HG02588 (cell line): ENCODE measurements around the gene VTI1A.

Source experiments
- ATAC-seq: cut with Tn5 transposase; IDR thresholded peaks from one replicate; pipeline ENCODE4 v1.9.1; 2021; ENCODE audit warnings: mild to moderate bottlenecking, moderate library complexity; ENCODE audit not compliant: unreplicated experiment

Gene VTI1A

GRCh38 chr10:112799726-112800510, 352.9 kb downstream of the VTI1A start:
- no peak for ATAC-seq

GRCh38 chr10:112801004-112801403, 354.0 kb downstream of the VTI1A start:
- no peak for ATAC-seq

- ATAC-seq, result no peak
These were observed 354.7 kb downstream of the VTI1A start for GRCh38 chr10:112801748-112802147.

- no peak for ATAC-seq
These were observed 355.5 kb downstream of the VTI1A start for GRCh38 chr10:112802411-112803022.

- no peak for ATAC-seq
These were observed 357.0 kb downstream of the VTI1A start for GRCh38 chr10:112803961-112804401.

GRCh38 chr10:112805254-112805590, 358.2 kb downstream of the VTI1A start:
- ATAC-seq, result no peak

- no peak for ATAC-seq
These were observed 358.7 kb downstream of the VTI1A start for GRCh38 chr10:112805701-112806100.

- ATAC-seq, result no peak
These were observed 360.0 kb downstream of the VTI1A start for GRCh38 chr10:112807013-112807412.

- no peak for ATAC-seq
These were observed 362.7 kb downstream of the VTI1A start for GRCh38 chr10:112809736-112810135.

- ATAC-seq, result no peak
These were observed 363.7 kb downstream of the VTI1A start for GRCh38 chr10:112810711-112811151.

- no peak for ATAC-seq
These were observed 364.9 kb downstream of the VTI1A start for GRCh38 chr10:112811741-112812551.

GRCh38 chr10:112812586-112812985, 365.6 kb downstream of the VTI1A start:
- no peak for ATAC-seq

- no peak for ATAC-seq
These were observed 367.0 kb downstream of the VTI1A start for GRCh38 chr10:112813866-112814591.

- no peak for ATAC-seq
These were observed 368.4 kb downstream of the VTI1A start for GRCh38 chr10:112815269-112816032.

GRCh38 chr10:112816033-112816430, 369.0 kb downstream of the VTI1A start:
- ATAC-seq, result no peak

GRCh38 chr10:112816891-112817290, 369.9 kb downstream of the VTI1A start:
- no peak for ATAC-seq

- ATAC-seq, result no peak
These were observed 371.2 kb downstream of the VTI1A start for GRCh38 chr10:112817981-112818777.

- ATAC-seq, result no peak
These were observed 372.2 kb downstream of the VTI1A start for GRCh38 chr10:112819231-112819630.

- no peak for ATAC-seq
These were observed 373.3 kb downstream of the VTI1A start for GRCh38 chr10:112820320-112820719.
